PC-9 (cell line): ENCODE results near the gene SORCS2. TPM values are rescaled to one million over a fixed set of nuclear protein-coding genes. Genes with fewer than 3 reads are reported as not detected.

Experiments
- BruUV-seq: library from RNA; stranded (reverse); fragments of 400-500 nt; replicated peaks from 2 replicates; lab custom pipeline; 2021; lab: Mats Ljungman, UMichigan
- CTCF ChIA-PET: fragments of 300-600 bp; sonication (Branson Sonifier 250); formaldehyde crosslinking; loops from one replicate; lab custom pipeline; 2022; ENCODE audit warnings: antibody characterized with exemption; lab: Charles Lee
- POLR2A ChIA-PET: fragments of 300-600 bp; sonication (Branson Sonifier 250); formaldehyde crosslinking; loops from one replicate; lab custom pipeline; 2022; ENCODE audit warnings: antibody characterized with exemption; ENCODE audit not compliant: unreplicated experiment; lab: Charles Lee
- DNase-seq, 2 experiments: peaks; one replicate each; pipeline versions ENCODE4 v3.0.0 to v3.0.0-alpha.2; 2015 to 2022; ENCODE audit warnings: mixed read lengths in 1 of 2
- H2AFZ ChIP-seq: fragments of 200-600 bp; sonication (generic); 2 replicates; pipeline ENCODE4 v1.8.1; 2017; ENCODE audit warnings: antibody characterized with exemption
- H3F3A ChIP-seq: fragments of 200-600 bp; sonication (generic); 2 replicates; pipeline ENCODE4 v1.8.1; 2017; ENCODE audit warnings: antibody characterized with exemption, mild to moderate bottlenecking, low read depth; ENCODE audit not compliant: insufficient read depth
- H3K27ac ChIP-seq: fragments of 200-600 bp; sonication (generic); 2 replicates; pipeline ENCODE4 v1.6.1; 2016; ENCODE audit warnings: mixed run types
- H3K27me3 ChIP-seq: fragments of 200-600 bp; sonication (generic); 2 replicates; pipeline ENCODE4 v1.6.1; 2016; ENCODE audit warnings: low read depth, mixed run types; ENCODE audit not compliant: insufficient read depth
- H3K36me3 ChIP-seq: fragments of 200-600 bp; sonication (generic); 2 replicates; pipeline ENCODE4 v1.6.1; 2016; ENCODE audit warnings: low read depth, mixed run types
- H3K4me1 ChIP-seq: fragments of 200-600 bp; sonication (generic); replicated peaks from 2 replicates; pipeline ENCODE4 v1.6.1; 2016; ENCODE audit warnings: mixed run types; ENCODE audit not compliant: insufficient read depth
- H3K4me2 ChIP-seq: fragments of 200-600 bp; sonication (generic); 2 replicates; pipeline ENCODE4 v1.6.1; 2017; ENCODE audit warnings: mixed run types
- H3K4me3 ChIP-seq: fragments of 200-600 bp; sonication (generic); 2 replicates; pipeline ENCODE4 v1.6.1; 2016; ENCODE audit warnings: mixed run types
- H3K79me2 ChIP-seq: fragments of 200-600 bp; sonication (generic); 2 replicates; pipeline ENCODE4 v1.6.1; 2017; ENCODE audit warnings: low read depth, mixed run types
- H3K9me2 ChIP-seq: fragments of 200-600 bp; sonication (generic); 2 replicates; pipeline ENCODE4 v1.8.1; 2017; ENCODE audit warnings: mild to moderate bottlenecking; ENCODE audit not compliant: insufficient read depth
- H3K9me3 ChIP-seq: fragments of 200-600 bp; sonication (generic); 2 replicates; pipeline ENCODE4 v1.8.1; 2016; ENCODE audit warnings: low read depth; ENCODE audit not compliant: insufficient read depth
- H4K20me1 ChIP-seq: fragments of 200-600 bp; sonication (generic); 2 replicates; pipeline ENCODE4 v1.8.1; 2017; ENCODE audit not compliant: insufficient read depth
- CTCF ChIP-seq: fragments of 200-600 bp; sonication (generic); conservative IDR thresholded peaks from 2 replicates; pipeline ENCODE4 v1.6.1; 2017; ENCODE audit warnings: mixed run types, antibody characterized with exemption, mild to moderate bottlenecking, moderate library complexity
- EZH2 ChIP-seq: fragments of 200-600 bp; sonication (generic); IDR thresholded peaks from 2 replicates; pipeline ENCODE4 v1.8.0; 2017; ENCODE audit warnings: antibody characterized with exemption, low read depth
- intact Hi-C: fragments of 100-400 bp; cut with micrococcal nuclease; formaldehyde crosslinking; loops from one replicate; pipeline ENCODE4 v1.10.0; 2022; ENCODE audit not compliant: unreplicated experiment
- total RNA-seq: library from RNA; stranded (reverse); gene quantifications from 2 replicates; pipeline ENCODE4 v1.2.3, GENCODE V29; 2021

SORCS2 gene
- total RNA-seq, 1 experiment from 2014 or later, result 25.8 TPM

- no TSS peak for BruUV-seq
- H3K9me2 ChIP-seq, result no peaks in the 10 kb centered on the region
Measured at GRCh38 chr4:7278981-7279380, 86.6 kb downstream of the SORCS2 start.

GRCh38 chr4:7279902-7280301, 87.6 kb downstream of the SORCS2 start:
- Histone ChIP-seq H2AFZ (no peak overlapping the region), H3K36me3 (no peaks in the 10 kb centered on the region), H3K4me2 (no peak overlapping the region), H3K27ac (no peak overlapping the region), H3F3A (peaks cover 4% of the 10 kb centered on the region; the same call in 1 of the 2 replicates), H3K9me2 (no peaks in the 10 kb centered on the region), H4K20me1 (no peaks in the 10 kb centered on the region), H3K4me1 (peaks cover 6% of the 10 kb centered on the region; the same call in 1 of the 2 replicates), H3K79me2 (no peaks in the 10 kb centered on the region), H3K9me3 (no peaks in the 10 kb centered on the region), H3K4me3 (no peak overlapping the region), H3K27me3 (no peaks in the 10 kb centered on the region)
- intact Hi-C loops, result loop anchor here (5.0 kb wide), 1 partner anchor 83 kb away; no protein-coding TSS in a partner anchor
- no peak for DNase-seq
- no peak for TF ChIP-seq EZH2
- no peak for TF ChIP-seq CTCF
- POLR2A ChIA-PET, result no interaction called here
- CTCF ChIA-PET, result interaction anchor here (0.5 kb wide), 1 partner anchor 85 kb away, joined by 3 read pairs; no protein-coding TSS in a partner anchor
- BruUV-seq, result no TSS peak

More at GRCh38 chr4:7278981-7279380, 86.6 kb downstream of the SORCS2 start:
- H3K27me3 ChIP-seq, result no peaks in the 10 kb centered on the region
- no peaks in the 10 kb centered on the region for H3K79me2 ChIP-seq
- intact Hi-C loops, result no loop called here
- no peak overlapping the region for H3K4me3 ChIP-seq
- no peaks in the 10 kb centered on the region for H3K36me3 ChIP-seq
- no peaks in the 10 kb centered on the region for H4K20me1 ChIP-seq
- no peak overlapping the region for H3K4me2 ChIP-seq
- ChIA-PET CTCF (no interaction called here), POLR2A (no interaction called here)
- DNase-seq, result no peak
- H2AFZ ChIP-seq, result no peak overlapping the region
- H3K27ac ChIP-seq, result no peak overlapping the region
- H3K9me3 ChIP-seq, result no peaks in the 10 kb centered on the region
- peaks cover 4% of the 10 kb centered on the region; the same call in 1 of the 2 replicates for H3F3A ChIP-seq
- no peak for TF ChIP-seq CTCF
- TF ChIP-seq EZH2, result no peak
- peaks cover 6% of the 10 kb centered on the region; the same call in 1 of the 2 replicates for H3K4me1 ChIP-seq

- H3K9me3 ChIP-seq, result no peaks in the 10 kb centered on the region
- no peak overlapping the region for H2AFZ ChIP-seq
- peaks cover 4% of the 10 kb centered on the region; the same call in 1 of the 2 replicates for H3F3A ChIP-seq
- ChIA-PET CTCF (no interaction called here), POLR2A (no interaction called here)
- intact Hi-C loops, result loop anchor here (5.0 kb wide), 1 partner anchor 84 kb away; no protein-coding TSS in a partner anchor
- no peaks in the 10 kb centered on the region for H3K9me2 ChIP-seq
- H3K27me3 ChIP-seq, result no peaks in the 10 kb centered on the region
- no peak overlapping the region for H3K4me2 ChIP-seq
- no peaks in the 10 kb centered on the region for H4K20me1 ChIP-seq
- H3K36me3 ChIP-seq, result no peaks in the 10 kb centered on the region
- DNase-seq, result no peak
- H3K4me3 ChIP-seq, result no peak overlapping the region
- TF ChIP-seq EZH2, result no peak
- no peak for TF ChIP-seq CTCF
- no peak overlapping the region for H3K27ac ChIP-seq
- peaks cover 6% of the 10 kb centered on the region; the same call in 1 of the 2 replicates for H3K4me1 ChIP-seq
- H3K79me2 ChIP-seq, result no peaks in the 10 kb centered on the region
- no TSS peak for BruUV-seq
Measured at GRCh38 chr4:7280926-7281690, 88.8 kb downstream of the SORCS2 start.
